ENCODE measurements around the gene CCDC13. TPM values are rescaled to one million over a fixed set of nuclear protein-coding genes. Genes with fewer than 3 reads are reported as not detected.

The CCDC13 gene
- total and polyA plus RNA-seq, 4 donors = 0.42 to 2.3 (median 1.0) TPM

DNA sequence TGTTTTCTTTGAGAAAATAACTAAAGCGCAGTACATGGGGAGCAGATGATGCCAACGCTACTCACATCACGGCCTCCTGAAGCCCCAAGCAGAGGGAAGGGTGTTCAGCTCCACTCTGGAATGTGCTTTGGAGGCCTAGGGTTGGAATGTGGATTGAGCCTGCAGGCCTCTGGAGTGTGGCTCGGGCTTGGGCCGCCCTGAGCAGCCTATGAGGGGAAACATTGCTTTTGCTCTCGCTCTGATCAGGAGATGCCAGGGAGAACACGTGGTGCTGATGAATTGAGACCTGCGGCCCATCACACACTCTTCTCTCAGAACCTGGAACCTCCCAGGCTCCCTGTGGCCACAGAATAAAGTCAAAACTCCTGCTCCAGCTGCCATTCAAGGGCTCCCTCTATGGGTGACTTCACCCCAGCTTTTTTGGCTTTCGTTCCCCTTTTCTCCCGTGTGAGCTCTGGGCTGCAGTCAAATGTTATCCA is 23.3 kb downstream of the CCDC13 start:
- H3K27me3 ChIP-seq (ENCODE audit: control insufficient read depth in 4 of 4, insufficient read depth in 4 of 4, low read length in 3 of 4) = no peaks in the 10 kb centered on the region
- H3K9me3 ChIP-seq (ENCODE audit: control insufficient read depth in 4 of 4, low read length in 3 of 4) = no peaks in the 10 kb centered on the region
- peaks cover 0 to 10% (median 6%) of the 10 kb centered on the region in 4 donors for H3K4me1 ChIP-seq (ENCODE audit: control insufficient read depth in 4 of 4, insufficient read depth in 4 of 4, low read length in 3 of 4)
- DNase-seq (ENCODE audit: low spot score) = no peak
- WGBS = 84% methylated on average over 10 of the region's 10 CpGs
- H3K9ac ChIP-seq (ENCODE audit: low read depth in 1 of 2, low read length in 2 of 2) = no peak overlapping the region
- peak; percentile 47 to 58 for TF ChIP-seq RAD21 (IDR thresholded peaks at IDR 0.05)
- TF ChIP-seq MAX (IDR thresholded peaks at IDR 0.05) = no peak
- peak; percentile 27 for TF ChIP-seq CTCF (IDR thresholded peaks at IDR 0.05; ENCODE audit: low read depth, low read length, missing input control)
- no peak for TF ChIP-seq SP1 (IDR thresholded peaks at IDR 0.05)
- TF ChIP-seq ATF3 (IDR thresholded peaks at IDR 0.05) = no peak
- no peak for TF ChIP-seq HNF4G (IDR thresholded peaks at IDR 0.05)
- TF ChIP-seq NR2F2 (IDR thresholded peaks at IDR 0.05) = no peak
- no peaks in the 10 kb centered on the region for H3K36me3 ChIP-seq (ENCODE audit: control insufficient read depth in 4 of 4, insufficient read depth in 3 of 4, low read depth in 1 of 4, low read length in 3 of 4)
- no peak overlapping the region for H3K4me3 ChIP-seq (ENCODE audit: low read depth in 1 of 3, low read length in 3 of 3)
- H3K27ac ChIP-seq (ENCODE audit: low read depth in 1 of 2, low read length in 2 of 2) = no peak overlapping the region

- H3K9ac ChIP-seq (ENCODE audit: low read depth in 1 of 2, low read length in 2 of 2) = no peak overlapping the region
- no peaks in the 10 kb centered on the region for H3K9me3 ChIP-seq (ENCODE audit: control insufficient read depth in 4 of 4, low read length in 3 of 4)
- no peak overlapping the region for H3K27ac ChIP-seq (ENCODE audit: low read depth in 1 of 2, low read length in 2 of 2)
- H3K27me3 ChIP-seq (ENCODE audit: control insufficient read depth in 4 of 4, insufficient read depth in 4 of 4, low read length in 3 of 4) = no peaks in the 10 kb centered on the region
- DNase-seq (ENCODE audit: low spot score) = peak; percentile 23
- 91% methylated on average over 10 of the region's 10 CpGs for WGBS
- no peaks in the 10 kb centered on the region for H3K36me3 ChIP-seq (ENCODE audit: control insufficient read depth in 4 of 4, insufficient read depth in 3 of 4, low read depth in 1 of 4, low read length in 3 of 4)
- no peak overlapping the region for H3K4me3 ChIP-seq (ENCODE audit: low read depth in 1 of 3, low read length in 3 of 3)
- TF ChIP-seq YY1 (IDR thresholded peaks at IDR 0.05) = no peak
- no peak for TF ChIP-seq JUND (IDR thresholded peaks at IDR 0.05)
- TF ChIP-seq MAX (IDR thresholded peaks at IDR 0.05) = no peak
- TF ChIP-seq EGR1 (IDR thresholded peaks at IDR 0.05; ENCODE audit: low read depth in 2 of 2) = no peak
- TF ChIP-seq NR2F2 (IDR thresholded peaks at IDR 0.05) = no peak
- no peak for TF ChIP-seq ZBTB33 (IDR thresholded peaks at IDR 0.05)
- no peak for TF ChIP-seq SP1 (IDR thresholded peaks at IDR 0.05)
- TF ChIP-seq FOXA1 (IDR thresholded peaks at IDR 0.05) = no peak
- TF ChIP-seq FOXA2 (IDR thresholded peaks at IDR 0.05) = no peak
- no peak for TF ChIP-seq TAF1 (conservative IDR thresholded peaks at IDR 0.05)
- H3K4me1 ChIP-seq (ENCODE audit: control insufficient read depth in 4 of 4, insufficient read depth in 4 of 4, low read length in 3 of 4) = peaks cover 0 to 10% (median 6%) of the 10 kb centered on the region in 4 donors
Observed at GRCh38 chr3:42749025-42749752, 23.9 kb downstream of the CCDC13 start.

All from liver (tissue), 9 donors.